MV-4-11 (cell line): ENCODE results near the gene ADAMTSL3.
"Not testable (repeated sequence)": the region's sequence is repeated elsewhere in the genome, so short reads cannot be mapped to it uniquely, and the experiment has no call there.

Experiments used
- DNase-seq: peaks from one replicate; lab custom pipeline; 2025; lab: John Stamatoyannopoulos, UW

ADAMTSL3 gene

DNA sequence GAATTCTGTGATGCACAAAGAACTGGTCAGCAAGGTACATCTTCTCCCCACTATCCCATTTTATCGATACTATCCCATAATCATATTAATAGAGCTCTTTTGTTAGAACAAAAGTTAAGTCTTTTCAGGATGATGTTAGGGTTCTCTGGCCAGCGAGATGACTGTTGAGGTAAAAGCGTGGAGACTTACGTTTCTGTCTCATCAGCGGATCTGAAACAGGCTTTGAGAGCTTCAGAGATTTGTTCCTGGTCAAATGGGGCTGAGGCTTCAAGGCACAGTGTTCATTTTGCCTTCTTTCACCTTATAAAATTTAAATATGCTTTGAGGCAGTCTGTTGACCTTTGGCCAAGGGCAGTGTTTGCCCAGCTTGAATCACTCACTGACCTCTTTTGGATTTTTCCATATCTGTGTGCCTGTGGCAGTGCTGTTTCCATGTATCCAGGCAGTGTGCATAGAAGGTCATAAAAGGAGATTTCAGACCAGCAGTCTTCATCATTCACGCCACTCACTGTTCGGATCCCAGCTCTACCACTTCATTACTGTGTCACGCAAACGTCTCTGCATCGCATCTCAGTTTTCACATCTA lies 3.1 kb downstream of the ADAMTSL3 start:
- no peak for DNase-seq

DNA sequence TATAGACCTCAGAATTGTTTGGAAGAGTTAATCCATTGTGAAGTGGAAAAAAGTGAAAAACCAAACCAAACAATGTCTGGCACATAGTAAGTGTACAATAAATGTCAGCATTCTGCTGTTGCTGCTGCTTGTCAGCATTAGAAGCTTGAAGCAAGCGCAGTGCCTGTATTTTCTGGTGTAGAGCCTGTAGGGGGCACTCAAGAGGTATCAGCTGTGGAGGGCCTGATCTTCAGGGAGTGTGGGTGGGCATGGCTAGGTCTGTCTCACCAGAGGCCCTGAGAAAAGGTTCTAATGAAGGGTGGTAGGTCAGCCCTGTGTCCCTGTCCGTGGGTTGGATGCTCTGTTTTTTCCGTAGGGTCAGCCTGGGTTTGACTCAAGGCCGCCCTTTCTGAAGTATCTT lies 3.6 kb downstream of the ADAMTSL3 start:
- no peak for DNase-seq

DNA sequence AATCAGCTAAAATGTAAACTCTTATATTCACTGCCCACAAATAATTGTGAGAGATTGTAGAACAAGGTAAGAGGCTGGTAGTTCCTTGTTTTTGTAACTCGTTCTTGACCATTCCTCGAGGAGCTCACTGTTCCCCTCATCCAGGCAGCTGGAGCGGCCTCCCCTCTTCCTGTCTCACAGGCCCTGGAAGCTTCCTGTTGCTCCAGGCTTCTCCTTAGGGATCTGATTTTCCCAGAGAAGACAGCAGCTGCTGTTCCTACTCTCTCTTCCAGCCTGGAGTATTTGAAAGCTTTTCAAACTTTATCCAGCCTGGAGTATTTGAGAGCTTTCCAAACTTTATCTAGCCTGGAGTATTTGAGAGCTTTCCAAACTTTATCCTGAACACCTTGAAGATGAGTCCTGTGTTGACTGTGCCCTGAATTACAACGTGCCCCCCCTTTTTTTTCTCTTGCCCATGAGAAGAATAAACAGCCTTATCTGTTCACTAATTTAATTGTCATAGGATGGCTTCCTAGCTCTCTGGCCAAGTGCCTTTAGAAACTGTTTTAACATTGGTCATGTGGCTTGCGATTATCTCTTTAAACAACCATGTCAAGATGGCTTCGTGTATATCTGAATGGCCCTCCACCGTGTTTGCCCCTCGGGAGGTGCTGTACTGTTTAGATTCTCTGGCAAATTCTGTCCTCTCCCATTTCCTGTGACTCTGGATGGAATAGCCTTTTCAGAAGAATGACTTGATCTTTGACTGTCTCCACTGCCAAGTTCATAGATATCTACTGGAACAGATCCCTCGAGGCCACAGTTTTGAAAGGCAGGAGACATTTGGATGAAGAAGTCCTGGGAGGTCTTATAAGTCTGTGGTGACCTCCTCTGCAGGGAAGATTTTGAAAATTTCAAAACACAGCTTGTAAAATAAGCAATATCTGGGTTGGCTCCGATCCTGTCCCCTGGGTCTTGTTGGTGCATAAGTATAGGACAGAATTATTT lies 4.8 kb downstream of the ADAMTSL3 start:
- DNase-seq: no peak

DNA sequence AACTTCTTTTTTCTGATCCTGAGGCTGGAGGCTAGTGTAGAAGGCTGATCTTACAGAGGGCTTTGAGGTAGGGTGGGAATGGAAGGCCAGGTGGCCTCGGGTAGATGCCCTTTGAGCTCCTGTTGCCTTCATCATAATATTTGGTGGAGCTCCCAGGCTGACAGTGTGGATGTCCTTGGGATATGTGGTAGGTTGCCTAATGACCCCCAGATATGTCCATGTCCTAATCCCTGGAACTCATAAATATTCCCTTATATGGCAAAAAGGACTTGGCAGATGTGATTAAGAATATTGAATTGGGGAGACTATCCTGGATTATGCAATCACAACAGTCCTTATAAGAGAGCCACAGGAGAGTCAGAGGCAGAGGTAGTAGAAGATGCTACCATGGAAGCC lies 5.5 kb downstream of the ADAMTSL3 start:
- no peak for DNase-seq

DNA sequence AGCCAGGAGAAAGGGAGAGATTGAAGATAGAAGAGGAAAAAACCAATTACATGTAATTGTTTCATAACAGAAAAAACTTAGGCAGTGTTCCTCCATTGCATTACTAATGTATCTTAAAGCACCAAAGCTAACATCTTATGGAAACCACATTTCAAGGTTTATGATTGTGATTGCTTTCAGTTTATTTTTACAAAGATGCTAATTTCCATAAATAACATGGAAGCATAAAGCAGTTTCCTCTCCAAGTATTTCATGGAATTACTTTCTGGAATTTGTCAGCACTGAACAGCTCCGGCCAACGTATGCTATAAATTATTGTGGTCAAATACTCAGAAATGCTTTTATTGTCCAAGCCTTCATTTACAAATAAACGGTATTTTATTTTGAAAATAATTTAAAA lies 11.6 kb downstream of the ADAMTSL3 start:
- no peak for DNase-seq

DNA sequence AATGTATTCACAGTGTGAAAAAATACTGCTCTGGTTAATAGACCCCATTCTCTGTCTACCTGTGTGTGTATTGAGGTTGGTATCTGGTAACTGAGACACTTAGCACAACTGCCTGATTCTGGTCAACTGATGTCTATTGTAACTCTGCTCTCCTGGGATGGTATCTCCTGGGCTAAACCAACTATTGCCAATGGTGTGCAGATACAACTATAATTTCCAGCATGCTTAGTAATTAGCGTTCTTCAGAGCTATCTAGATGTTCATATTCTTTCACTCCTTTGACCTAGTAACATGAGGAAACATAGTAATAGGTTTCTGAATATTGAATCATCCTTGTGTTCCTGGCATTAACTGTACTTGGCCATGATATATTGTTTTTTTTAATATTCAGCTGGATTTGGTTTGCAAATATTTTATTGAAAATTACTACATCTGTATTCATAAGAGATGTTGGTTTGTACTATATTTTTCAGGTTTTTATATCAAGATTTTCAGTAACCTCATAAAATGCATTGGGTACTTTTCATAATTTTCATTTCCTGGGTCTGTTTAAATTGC lies 16.8 kb downstream of the ADAMTSL3 start:
- DNase-seq: no peak

DNA sequence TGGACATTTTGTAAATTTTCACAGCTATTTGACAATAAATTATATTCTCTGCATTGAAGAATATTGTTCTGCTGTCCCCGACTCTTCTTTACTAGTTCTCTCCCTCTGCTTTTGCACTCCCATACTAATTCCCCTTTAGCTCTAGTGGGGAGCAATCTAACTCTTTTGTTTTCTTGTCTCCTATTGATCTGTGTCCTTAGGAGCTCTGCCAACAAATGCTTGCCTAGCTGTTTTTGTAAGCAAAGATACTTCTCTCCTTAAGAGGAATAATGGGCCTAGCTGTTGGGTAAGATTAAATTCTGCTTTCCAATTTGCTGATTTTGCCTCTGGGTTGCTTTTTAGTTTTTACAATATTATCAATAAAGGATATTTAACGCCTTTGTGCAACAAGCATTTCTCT lies 17.7 kb downstream of the ADAMTSL3 start:
- DNase-seq: no peak

DNA sequence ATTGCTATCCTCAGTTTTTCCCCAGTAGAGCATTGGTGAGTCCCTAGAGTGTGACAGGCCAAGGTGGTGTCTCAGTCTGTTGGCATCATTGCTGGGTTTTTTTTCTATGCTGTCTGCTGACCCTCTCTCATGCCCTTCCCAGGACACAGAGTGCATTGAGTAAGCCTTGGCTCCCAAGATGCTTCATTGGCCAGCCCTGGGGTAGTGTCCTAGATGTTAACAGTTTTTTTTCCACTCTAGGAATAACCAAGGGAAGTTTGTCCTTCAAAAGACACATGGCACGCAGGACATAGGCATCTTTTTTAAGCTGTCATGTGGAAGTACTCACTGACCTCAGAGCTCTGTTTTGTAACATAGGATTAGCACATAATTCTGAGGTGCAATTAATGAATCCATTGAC lies 19.5 kb downstream of the ADAMTSL3 start:
- no peak for DNase-seq

DNA sequence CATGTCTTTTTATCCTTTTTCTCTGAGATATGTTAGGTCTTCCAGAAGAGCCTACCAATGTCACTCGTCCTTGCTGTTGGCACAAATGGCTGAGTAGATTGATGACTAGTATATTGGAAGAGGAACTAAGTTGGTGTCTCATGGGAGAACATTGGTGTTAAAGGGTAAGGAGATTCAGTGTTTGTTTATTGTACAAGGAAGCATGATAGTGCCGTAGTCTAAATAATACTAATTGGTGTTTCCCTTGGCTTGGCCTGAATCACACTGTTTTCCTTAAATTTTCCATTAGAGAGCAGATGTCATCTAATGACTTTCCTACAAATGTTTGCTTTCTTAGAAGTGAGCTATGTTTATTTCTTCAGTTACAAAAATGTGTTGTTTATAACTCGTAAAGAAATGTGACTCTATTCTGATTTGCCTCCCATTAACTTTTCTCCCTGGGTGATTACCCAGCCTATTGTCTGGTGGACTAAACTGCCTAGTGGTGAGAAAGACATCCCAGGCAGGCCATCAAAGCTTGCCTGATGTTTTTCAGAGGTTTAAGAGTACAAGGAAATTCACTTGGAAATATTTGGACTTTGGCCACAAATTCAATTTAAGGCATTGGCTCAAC lies 28.7 kb downstream of the ADAMTSL3 start:
- no peak for DNase-seq

DNA sequence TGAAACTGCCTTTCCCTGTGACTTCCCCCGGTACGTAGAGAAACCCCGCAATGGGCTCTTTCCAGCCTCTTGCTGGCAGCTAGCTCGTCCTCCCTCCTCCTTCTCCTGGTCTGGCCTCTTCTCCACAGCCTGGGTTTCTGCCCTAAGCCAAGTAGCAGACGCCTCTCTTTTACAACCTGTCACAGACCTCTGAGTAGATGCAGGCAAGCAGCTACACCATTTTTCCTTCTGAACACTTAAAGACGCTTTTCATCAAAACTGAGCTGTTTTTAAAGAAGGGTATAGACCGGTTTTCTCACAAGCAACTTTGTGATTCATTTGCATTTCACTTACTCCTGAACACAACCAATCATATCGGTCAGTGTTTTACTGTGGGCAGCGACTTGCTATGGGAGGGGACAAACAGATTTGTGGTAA lies 32.0 kb downstream of the ADAMTSL3 start:
- no peak for DNase-seq

DNA sequence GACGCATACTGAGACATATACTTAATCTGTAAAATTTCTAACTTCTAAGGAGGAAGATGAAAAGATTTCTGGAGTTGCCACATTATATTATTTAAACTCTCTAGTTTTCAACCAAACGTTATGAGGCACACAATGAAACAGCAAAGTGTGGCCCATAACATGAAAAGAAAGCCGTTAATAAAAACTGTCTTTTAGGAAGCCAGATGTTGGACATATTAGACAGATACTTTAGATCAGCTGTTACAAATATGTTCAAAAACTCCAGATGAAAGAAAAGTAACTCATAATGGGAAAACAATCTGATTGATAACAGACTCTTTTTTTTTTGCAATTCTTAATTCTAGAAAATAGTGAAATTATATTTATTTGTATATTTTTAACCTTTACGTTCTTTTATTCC lies 34.3 kb downstream of the ADAMTSL3 start:
- no peak for DNase-seq

DNA sequence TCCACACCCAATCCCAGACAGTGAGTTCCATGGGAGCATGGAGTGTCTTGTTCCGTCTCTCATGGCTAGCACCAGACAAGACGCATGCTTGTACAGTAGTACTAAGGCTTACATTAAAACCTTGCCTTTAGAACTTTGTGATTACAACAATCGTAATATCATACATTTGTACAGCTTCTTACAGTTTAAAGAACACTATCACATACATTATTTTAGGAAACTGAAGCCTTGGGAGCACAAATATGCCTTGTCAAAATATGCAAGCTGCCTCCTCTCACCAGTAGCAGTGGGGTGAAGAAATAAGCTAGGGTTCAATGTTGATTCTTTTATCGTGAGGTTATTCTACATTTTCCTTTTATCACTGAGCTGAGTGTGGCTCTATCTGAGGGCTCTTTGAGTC lies 36.8 kb downstream of the ADAMTSL3 start:
- DNase-seq: no peak

DNA sequence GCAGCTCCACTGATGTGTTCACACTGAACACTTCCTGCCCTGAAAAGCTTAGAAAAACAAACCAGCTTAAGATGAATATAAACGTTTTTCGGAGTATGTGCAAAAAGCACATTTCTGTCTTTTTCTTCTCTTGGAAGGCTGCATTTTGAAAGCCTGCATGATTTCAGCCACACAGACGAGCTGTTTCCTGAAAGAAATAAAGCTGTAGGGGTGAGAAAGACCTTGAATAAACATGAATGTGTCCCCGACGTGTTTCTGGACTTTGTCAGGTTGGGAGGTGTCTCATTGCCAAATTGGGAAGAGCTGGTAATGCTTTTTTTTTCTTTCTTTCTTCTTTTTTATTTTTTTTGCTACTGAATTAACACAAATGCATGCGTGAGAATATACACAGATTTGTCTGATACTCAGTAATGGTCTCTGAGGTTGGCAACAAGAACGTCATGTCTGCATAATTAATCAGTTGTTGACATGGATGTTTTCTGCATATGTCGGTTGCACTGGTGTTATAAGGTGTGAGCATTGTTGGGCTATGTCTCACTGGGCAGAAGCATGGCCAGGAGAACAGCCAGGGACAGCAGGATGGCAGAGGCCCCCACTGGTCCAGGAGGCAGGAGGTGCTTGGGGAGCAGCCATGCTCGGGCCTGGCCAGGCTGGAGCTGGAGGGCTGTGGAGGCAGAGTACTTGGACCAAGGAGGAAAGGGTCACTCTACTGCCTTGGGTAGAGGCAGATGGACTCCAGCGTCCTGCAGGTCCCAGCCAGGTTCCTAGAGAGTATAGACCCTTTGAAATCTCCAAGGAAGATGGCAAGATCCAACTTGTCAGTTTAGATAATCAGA lies 39.0 kb downstream of the ADAMTSL3 start:
- DNase-seq: no peak

DNA sequence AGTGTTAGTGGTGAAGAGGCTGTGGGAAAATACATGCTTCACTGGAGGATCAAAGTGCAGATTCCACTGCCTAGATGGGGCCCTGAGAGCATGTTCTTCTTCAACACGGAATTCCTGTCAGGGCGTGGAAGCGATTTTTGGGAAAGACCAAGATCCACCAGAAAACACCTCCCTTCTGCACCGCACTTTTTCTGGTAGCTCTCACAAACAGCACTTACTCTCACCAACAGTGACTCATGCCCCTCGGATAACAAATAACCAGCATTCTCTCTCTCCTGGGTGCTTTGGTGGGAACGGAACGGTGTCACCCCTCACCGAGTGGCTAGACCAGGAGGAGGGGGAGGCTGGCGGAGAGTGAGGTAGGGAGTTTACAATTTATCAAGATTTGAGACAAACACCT lies 40.1 kb downstream of the ADAMTSL3 start:
- no peak for DNase-seq

DNA sequence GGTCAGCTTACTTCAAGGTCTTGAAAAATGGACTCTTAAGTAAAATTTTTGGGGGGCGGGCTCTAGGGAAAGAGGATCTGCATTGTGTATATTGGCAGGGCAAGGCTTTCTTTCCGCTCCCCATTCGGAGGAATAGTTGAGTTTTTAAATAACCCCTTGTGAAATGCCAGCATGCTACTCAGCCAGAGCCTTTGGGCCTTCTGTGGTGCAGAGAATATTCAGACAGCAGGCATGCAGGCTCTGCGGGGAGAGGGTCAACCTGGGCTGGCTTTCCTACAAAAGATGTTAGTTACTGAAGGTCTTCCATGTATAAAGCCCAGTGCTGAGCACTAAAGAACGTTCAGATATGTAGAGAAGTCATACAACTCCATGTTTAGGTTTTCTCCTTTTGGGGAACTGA lies 40.6 kb downstream of the ADAMTSL3 start:
- no peak for DNase-seq

DNA sequence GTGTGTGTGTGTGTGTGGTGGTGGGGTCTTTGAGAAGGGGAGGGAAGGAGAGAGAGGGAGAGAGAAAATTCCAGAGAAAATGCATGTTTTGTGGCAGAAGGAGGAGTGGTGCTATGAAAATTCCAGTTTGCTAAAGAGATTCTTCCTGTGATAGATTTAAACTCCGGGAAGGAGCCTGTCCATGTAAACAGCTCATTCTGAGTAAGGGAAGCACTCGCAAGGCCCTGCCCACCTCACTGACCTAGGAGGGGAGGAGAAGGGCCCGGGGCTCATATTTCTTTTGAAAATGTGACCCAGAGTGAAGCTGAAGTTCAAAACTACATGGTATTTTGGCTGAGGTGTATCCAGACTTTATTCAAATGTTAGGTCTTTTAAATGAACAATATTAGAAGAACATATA lies 41.3 kb downstream of the ADAMTSL3 start:
- DNase-seq: no peak

DNA sequence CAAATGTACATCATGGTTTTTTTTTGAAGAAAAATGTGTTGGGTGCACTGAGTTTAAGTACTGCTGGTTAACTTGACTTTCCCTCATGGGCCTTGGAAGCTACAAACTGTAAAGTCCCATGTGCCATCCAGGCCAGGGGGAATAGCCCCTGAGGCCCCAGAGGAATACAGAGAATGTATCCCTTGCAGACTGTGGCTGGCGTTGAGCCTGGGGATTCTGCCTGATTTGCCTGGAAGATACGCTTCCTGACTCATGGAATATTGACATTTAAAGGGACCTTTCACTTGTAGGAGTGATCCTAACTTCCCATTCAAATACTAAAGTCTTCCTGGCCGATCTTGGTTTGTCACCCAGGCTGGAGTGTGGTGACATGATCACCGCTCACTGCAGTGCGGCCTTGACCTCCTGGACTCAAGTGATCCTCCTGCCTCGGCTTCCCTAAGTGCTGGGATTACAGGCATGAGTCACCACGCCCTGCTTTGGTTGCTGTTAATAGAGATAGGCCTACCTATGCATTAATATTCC lies 42.0 kb downstream of the ADAMTSL3 start:
- no peak for DNase-seq

DNA sequence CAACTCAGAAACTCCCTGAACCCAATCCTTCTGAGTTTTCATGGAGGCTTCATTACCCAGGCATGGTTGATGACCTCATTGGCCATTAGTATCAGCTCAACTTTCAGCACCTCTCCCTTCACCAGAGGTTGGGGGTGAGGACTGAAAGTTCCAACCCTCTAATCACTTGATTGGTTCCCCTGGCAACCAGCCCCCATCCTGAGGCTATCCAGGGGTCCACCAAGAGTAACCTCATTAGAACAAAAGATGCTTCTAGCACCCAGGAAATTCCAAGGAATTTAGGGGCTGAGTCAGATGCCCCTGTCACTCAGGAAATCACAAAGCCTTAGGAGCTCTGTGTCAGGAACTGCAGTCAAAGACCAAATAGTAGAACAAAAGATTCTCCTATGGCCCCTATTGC lies 43.8 kb downstream of the ADAMTSL3 start:
- no peak for DNase-seq

DNA sequence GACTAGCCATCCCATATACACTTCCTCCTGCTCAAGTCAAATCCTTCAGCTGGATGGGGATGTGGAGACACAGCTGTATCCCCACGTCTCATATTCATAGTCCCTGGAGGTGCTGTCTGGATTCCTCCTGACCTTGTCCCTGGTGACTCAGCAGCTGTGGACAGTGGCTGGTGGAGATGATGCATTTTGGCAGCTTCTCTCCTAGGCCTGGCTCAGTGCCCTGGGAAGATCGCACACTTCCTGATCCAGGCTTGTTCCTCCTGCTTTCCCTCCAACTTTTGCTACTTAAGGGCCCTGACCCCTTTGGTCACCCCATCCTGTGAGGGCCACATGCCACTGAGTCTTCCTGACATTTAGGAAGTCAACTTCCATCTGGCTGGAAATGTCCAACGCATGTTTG lies 44.4 kb downstream of the ADAMTSL3 start:
- no peak for DNase-seq

DNA sequence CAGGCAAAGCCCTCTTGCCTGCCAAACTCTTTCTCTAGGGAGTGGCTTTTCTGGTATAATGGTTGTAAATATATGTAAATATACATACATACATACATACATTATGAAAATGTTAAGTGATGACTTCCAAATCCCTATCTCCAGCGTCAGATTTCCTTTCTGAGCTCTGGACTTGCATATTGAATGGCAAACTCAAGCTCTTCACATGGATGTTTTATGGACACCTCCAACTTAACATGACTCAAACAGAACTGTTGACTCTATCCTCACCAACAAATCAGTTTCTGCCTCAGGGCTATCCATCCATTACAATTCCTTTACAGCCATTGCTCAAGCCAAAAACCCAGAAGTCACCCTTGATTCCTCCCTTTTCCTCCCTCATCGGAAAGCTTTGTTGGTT lies 45.1 kb downstream of the ADAMTSL3 start:
- DNase-seq: no peak

DNA sequence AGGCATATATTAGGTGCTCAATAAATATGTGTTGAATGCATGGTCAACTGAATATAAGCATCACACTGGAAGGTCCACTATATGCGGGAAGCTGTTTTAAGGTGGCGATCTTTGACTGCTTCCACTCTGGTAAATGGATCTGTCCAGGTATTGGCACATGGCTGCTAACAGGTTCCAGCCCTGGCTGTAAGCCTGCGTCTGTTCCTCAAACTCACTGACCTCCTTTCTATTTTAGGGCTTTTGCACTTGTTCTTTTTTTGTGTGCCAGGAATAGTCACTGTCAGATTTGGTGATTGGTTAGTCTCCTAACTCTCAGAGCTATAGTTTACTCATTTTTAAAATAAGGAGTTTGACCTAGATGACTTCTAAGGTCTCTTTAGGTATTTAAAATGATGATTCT lies 46.2 kb downstream of the ADAMTSL3 start:
- DNase-seq: no peak

DNA sequence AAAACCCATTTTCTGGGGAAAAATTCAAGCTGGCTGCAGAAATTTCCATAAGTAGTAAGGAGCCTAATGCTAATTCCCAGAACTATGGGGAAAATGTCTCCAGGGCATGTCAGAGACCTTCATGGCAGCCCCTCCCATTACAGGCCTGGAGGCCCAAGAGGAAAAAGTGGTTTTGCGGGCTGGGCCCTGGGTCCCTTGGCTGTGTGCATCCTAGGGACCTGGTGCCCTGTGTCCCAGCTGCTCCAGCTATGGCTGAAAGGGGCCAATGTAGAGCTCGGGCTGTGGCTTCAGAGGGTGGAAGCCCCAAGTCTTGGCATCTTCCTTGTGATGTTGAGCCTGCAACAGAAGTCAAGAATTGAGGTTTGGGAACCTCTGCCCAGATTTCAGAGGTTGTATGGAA lies 48.4 kb downstream of the ADAMTSL3 start:
- DNase-seq: not testable (repeated sequence)
